ENCODE results near the gene MAEL. TPM values are rescaled to one million over a fixed set of nuclear protein-coding genes. Genes with fewer than 3 reads are reported as not detected.

The MAEL gene
- total and polyA plus RNA-seq, 2 of the 13 experiments (the other 11 are each of a cell fraction or from before 2014, with no cell fraction given), result not detected

DNA sequence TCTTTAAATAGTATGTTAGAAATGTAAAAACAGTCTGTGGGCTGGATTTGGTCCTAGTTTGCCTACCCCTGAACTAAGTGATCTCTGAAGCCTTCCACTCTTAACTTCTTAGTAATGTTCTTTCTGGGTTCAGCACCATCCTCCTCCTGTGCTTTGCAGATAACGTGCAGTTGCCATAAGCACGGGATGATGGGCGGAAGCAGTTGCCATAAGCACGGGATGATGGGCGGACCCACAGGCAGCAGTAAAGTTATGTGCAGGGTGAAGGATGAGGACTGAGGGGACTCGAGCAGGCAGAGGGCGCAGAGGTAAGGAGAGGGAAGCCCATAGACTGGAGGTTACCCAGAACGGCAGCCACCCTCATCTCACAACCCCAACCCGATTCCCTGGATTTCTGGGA, 75.5 kb downstream of the MAEL start (continued):
- TF ChIP-seq KIAA2018 (CRISPR knock-in tag; IDR thresholded peaks at IDR 0.05; ENCODE audit: borderline replicate concordance) (no peak), ZNF709 (CRISPR knock-in tag; IDR thresholded peaks at IDR 0.05) (no peak), BCL6 (CRISPR knock-in tag; IDR thresholded peaks at IDR 0.05) (no peak), KDM2A (CRISPR knock-in tag; IDR thresholded peaks at IDR 0.05; ENCODE audit: borderline replicate concordance, low read depth) (no peak), MTF2 (CRISPR knock-in tag; IDR thresholded peaks at IDR 0.05; ENCODE audit: borderline replicate concordance) (no peak), PAF1 (CRISPR knock-in tag; IDR thresholded peaks at IDR 0.05) (no peak), PRDM15 (CRISPR knock-in tag; IDR thresholded peaks at IDR 0.05) (no peak), ZNF652 (CRISPR knock-in tag; IDR thresholded peaks at IDR 0.05; ENCODE audit: borderline replicate concordance, low read depth) (no peak), MLX (CRISPR knock-in tag; IDR thresholded peaks at IDR 0.05) (no peak)

All from HepG2 (cell line).